HCT116 (cell line): ENCODE data around the gene STK38L.

Experiments used
- CEBPB ChIP-seq: IDR thresholded peaks from 2 replicates; pipeline ENCODE4 v1.6.1; 2012; ENCODE audit warnings: low read depth
- CTCF ChIP-seq, 3 experiments: fragments of 200-600 bp in 1 of 3; sonication (generic) in 1 of 3; IDR thresholded peaks in 2 of 3; conservative IDR thresholded peaks in 1 of 3; 2 replicates each; pipeline ENCODE4 v1.5.1; 2012 to 2017; ENCODE audit warnings: low read depth in 2 of 3, low read length in 2 of 3, antibody characterized with exemption in 1 of 3, borderline replicate concordance in 1 of 3, control low read depth in 1 of 3, mild to moderate bottlenecking in 1 of 3, mixed read lengths in 1 of 3, mixed run types in 1 of 3, moderate library complexity in 1 of 3; ENCODE audit not compliant: insufficient read depth in 1 of 3
- EZH2 ChIP-seq: fragments of 200-600 bp; sonication (generic); IDR thresholded peaks from 2 replicates; pipeline ENCODE4 v1.6.1; 2017; ENCODE audit warnings: antibody characterized with exemption, mixed run types
- EZH2phosphoT487 ChIP-seq: fragments of 200-600 bp; IDR thresholded peaks from 2 replicates; pipeline ENCODE4 v1.6.1; 2018; ENCODE audit warnings: antibody characterized with exemption, borderline replicate concordance
- JUND ChIP-seq: IDR thresholded peaks from 2 replicates; pipeline ENCODE4 v1.6.1; 2012
- MAX ChIP-seq: IDR thresholded peaks from 2 replicates; pipeline ENCODE4 v1.6.1; 2012
- POLR2A ChIP-seq: IDR thresholded peaks from 2 replicates; pipeline ENCODE4 v1.7.0; 2011; ENCODE audit warnings: borderline replicate concordance; ENCODE audit not compliant: insufficient read depth, insufficient read length; ENCODE audit errors: extremely low read depth
- POLR2AphosphoS5 ChIP-seq: IDR thresholded peaks from 2 replicates; pipeline ENCODE4 v1.6.1; 2011; ENCODE audit warnings: mild to moderate bottlenecking, low read depth, low read length, moderate library complexity
- RAD21 ChIP-seq: IDR thresholded peaks from 2 replicates; pipeline ENCODE4 v1.6.1; 2012; ENCODE audit warnings: low read depth, mild to moderate bottlenecking
- SIN3A ChIP-seq: IDR thresholded peaks from 2 replicates; pipeline ENCODE4 v1.6.1; 2012; ENCODE audit warnings: low read depth
- SP1 ChIP-seq: IDR thresholded peaks from 2 replicates; pipeline ENCODE4 v1.6.1; 2012; ENCODE audit warnings: low read depth
- ZFX ChIP-seq: fragments of 450-650 bp; IDR thresholded peaks from 2 replicates; pipeline ENCODE4 v1.6.1; 2017

GRCh38 chr12:27319848-27320247 is 75.8 kb downstream of the STK38L start:
- TF ChIP-seq POLR2AphosphoS5 (no peak), CTCF (IDR thresholded peaks at IDR 0.05 in 2 of 3, conservative IDR thresholded peaks at IDR 0.05 in 1 of 3; ENCODE audit: borderline replicate concordance in 1 of 3, insufficient read depth in 1 of 3, low read depth in 2 of 3, low read length in 2 of 3) (no peak), SP1 (no peak), EZH2 (no peak), ZFX (no peak), EZH2phosphoT487 (no peak), POLR2A (no peak), MAX (no peak), RAD21 (no peak), CEBPB (no peak), SIN3A (no peak), JUND (no peak)
